Esophagus squamous epithelium (tissue), 4 donors: ENCODE results near the gene RASAL2.

Experiments used
- CTCF ChIP-seq, 6 experiments: fragments of 450-650 bp in 4 of 6; fragments of 200-600 bp in 2 of 6; sonication (generic) in 2 of 6; IDR thresholded peaks; one replicate each; pipeline ENCODE4 v1.5.1; 2016 to 2019; ENCODE audit warnings: antibody characterized with exemption in 6 of 6, mild to moderate bottlenecking in 4 of 6, moderate library complexity in 4 of 6
- POLR2A ChIP-seq, 4 donors: fragments of 450-650 bp; IDR thresholded peaks; one replicate each; pipeline ENCODE4 v1.6.1; 2017; ENCODE audit warnings: antibody characterized with exemption in 4 of 4, mild to moderate bottlenecking in 4 of 4, moderate library complexity in 3 of 4

- TF ChIP-seq POLR2A (IDR thresholded peaks at IDR 0.05) (no peak), CTCF (IDR thresholded peaks at IDR 0.05) (no peak)
These were observed 139.0 kb downstream of the RASAL2 start for GRCh38 chr1:178232949-178233348.
